ENCODE measurements around the gene NRAP.

Gene NRAP

GRCh38 chr10:113663908-113664307, at the start of gene NRAP:
Gene NRAP, minus strand, starts transcription at chr10:113664041. Its CDS starts 159 bp downstream, at chr10:113663882.
- no peak for DNase-seq

- DNase-seq: no peak
Observed at GRCh38 chr10:113713640-113713982, 49.8 kb upstream of the NRAP start.

GRCh38 chr10:113712755-113713639, 49.2 kb upstream of the NRAP start:
- no peak for DNase-seq

GRCh38 chr10:113712024-113712423, 48.2 kb upstream of the NRAP start:
- DNase-seq: no peak

GRCh38 chr10:113711142-113711541, 47.3 kb upstream of the NRAP start:
- no peak for DNase-seq

GRCh38 chr10:113709221-113709838, 45.5 kb upstream of the NRAP start:
- DNase-seq: peak in 1 of 2 experiments; percentile 19

GRCh38 chr10:113708640-113709039, 44.8 kb upstream of the NRAP start:
- DNase-seq: no peak

GRCh38 chr10:113706623-113707022, 42.8 kb upstream of the NRAP start:
- DNase-seq: no peak

GRCh38 chr10:113705344-113705652, 41.5 kb upstream of the NRAP start:
- no peak for DNase-seq

GRCh38 chr10:113704637-113705343, 40.9 kb upstream of the NRAP start:
- no peak for DNase-seq

GRCh38 chr10:113697595-113697994, 33.8 kb upstream of the NRAP start:
- DNase-seq: no peak

GRCh38 chr10:113695691-113696090, 31.9 kb upstream of the NRAP start:
- DNase-seq: no peak

- DNase-seq: no peak
Observed at GRCh38 chr10:113693348-113693747, 29.5 kb upstream of the NRAP start.

- DNase-seq: no peak
Observed at GRCh38 chr10:113692271-113692670, 28.4 kb upstream of the NRAP start.

- DNase-seq: no peak
Observed at GRCh38 chr10:113691381-113691780, 27.5 kb upstream of the NRAP start.

GRCh38 chr10:113690749-113691148, 26.9 kb upstream of the NRAP start:
- no peak for DNase-seq

GRCh38 chr10:113689574-113689973, 25.7 kb upstream of the NRAP start:
- DNase-seq: no peak

- DNase-seq: no peak
Observed at GRCh38 chr10:113689057-113689456, 25.2 kb upstream of the NRAP start.

GRCh38 chr10:113687037-113687436, 23.2 kb upstream of the NRAP start:
- no peak for DNase-seq

- DNase-seq: no peak
Observed at GRCh38 chr10:113686028-113686427, 22.2 kb upstream of the NRAP start.

- DNase-seq: no peak
Observed at GRCh38 chr10:113683300-113683699, 19.5 kb upstream of the NRAP start.

GRCh38 chr10:113681533-113682470, 18.0 kb upstream of the NRAP start:
- DNase-seq: no peak
